Erythroblast (primary cell): ENCODE results near the gene MEF2C.

Experiments
- GATA1 ChIP-seq: IDR thresholded peaks from 2 replicates; pipeline ENCODE4 v1.6.1; 2011; ENCODE audit warnings: low read depth, mild to moderate bottlenecking, control low read depth, low read length, moderate library complexity
- POLR2A ChIP-seq: IDR thresholded peaks from 2 replicates; pipeline ENCODE4 v1.6.1; 2011; ENCODE audit warnings: mild to moderate bottlenecking, low read length

DNA sequence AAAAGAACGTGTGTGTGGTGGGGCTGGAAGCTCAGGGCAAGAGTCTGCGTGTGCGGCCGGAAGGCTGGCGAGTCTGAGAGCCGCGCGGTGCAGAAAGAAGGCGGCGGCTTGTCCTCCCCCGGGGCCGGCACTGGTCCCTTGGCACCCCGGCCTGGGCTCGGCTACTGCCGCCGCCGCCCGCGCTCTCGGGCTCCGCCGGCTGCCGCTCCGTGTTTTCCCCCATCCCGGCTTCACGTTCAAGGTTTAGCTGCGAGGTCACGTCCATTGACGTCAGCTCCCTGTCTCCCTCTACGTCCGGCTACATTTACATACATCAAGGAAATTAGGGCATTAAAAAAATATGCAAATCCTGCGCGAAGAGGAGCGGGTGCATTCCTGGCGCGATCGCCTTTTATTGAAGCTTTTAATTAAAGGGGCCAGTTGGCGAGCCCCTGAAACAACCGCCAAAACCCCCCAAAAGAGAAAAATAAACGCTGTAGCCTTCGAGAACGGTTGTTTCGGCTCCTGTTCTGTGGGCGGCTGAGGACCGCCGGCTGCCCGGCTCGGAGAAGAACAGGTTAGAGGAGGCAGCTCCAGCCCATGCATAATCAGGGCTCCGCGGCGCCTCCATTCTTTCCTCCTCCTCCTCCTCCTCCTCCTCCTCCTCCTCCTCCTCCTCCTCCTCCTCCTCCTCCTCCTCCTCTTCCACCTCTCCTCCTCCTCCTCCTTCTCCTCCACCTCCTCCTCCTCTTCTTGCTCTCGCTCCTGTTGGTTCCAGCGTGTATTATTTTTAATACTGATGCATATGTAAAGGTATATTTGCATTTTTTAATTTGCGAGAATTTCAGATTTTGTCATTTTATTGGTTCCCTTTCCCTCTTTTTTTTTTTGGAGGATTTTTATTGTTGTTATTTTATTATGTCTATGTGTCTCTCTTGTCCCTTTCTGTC lies 207.0 kb downstream of the MEF2C start:
- TF ChIP-seq POLR2A = no peak
- no peak for TF ChIP-seq GATA1
